ENCODE measurements around the gene SPATA32. TPM values are rescaled to one million over a fixed set of nuclear protein-coding genes. Genes with fewer than 3 reads are reported as not detected.

Gene SPATA32
- total and polyA plus RNA-seq, 11 donors, result not detected

- peaks cover 0 to 68% (median 46%) of the 10 kb centered on the region in 12 donors for H3K4me1 ChIP-seq
- no peaks in the 10 kb centered on the region for H3K27me3 ChIP-seq
- H3K9me3 ChIP-seq, result no peaks in the 10 kb centered on the region
- intact Hi-C loops (cut with DNase I), result loop anchor here in 7 of 10 donors (2.0 to 5.0 kb wide), 6 partner anchors 32 to 105 kb away; partner anchors contain the start of genes MAP3K14 (in 5 of the 7) and FMNL1 (in 1 of the 7)
- peaks cover 0 to 54% (median 37%) of the 10 kb centered on the region in 9 donors for H3K36me3 ChIP-seq
- peak overlapping the region in 10 of 12 donors; percentile 8 to 89 (median 54) for H3K27ac ChIP-seq
- no peak overlapping the region for H3K4me3 ChIP-seq
- ATAC-seq (peak; percentile 39 to 62 (median 44)), DNase-seq (peak in 2 of 5 donors; percentile 73 to 79)
- WGBS, 4 donors, result 46 to 58% (median 54%) methylated on average over 3 of the region's 3 CpGs
- no peak for TF ChIP-seq POLR2A (IDR thresholded peaks at IDR 0.05)
- TF ChIP-seq CTCF (IDR thresholded peaks at IDR 0.05), result no peak
These were observed 18.0 kb upstream of the SPATA32 start for GRCh38 chr17:45279898-45280297.

DNA sequence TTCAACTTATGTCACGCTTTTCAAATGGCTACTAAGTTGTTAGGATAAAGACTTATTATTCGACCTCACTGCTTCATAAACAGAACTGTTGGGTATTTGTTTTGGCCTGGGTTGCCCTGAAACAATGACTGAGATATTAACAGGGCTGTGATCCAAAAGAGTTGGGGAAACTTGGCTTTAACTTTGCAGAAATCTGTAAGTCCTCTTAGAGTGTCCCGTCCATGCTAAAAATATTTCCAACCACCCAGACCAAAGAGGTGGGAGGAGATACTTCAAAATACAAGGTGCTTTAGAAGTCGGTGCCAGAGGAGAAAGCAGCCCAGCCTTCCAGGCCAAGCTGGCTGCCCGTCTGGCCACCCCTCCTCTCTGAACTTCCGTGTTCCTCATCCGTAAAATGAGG is 16.1 kb upstream of the SPATA32 start:
- H3K36me3 ChIP-seq, result peaks cover 0 to 52% (median 33%) of the 10 kb centered on the region in 9 donors
- no peaks in the 10 kb centered on the region for H3K27me3 ChIP-seq
- TF ChIP-seq CTCF (IDR thresholded peaks at IDR 0.05) (no peak), POLR2A (IDR thresholded peaks at IDR 0.05) (no peak)
- intact Hi-C loops (cut with DNase I), result loop anchor here (1.0 to 5.0 kb wide), 7 partner anchors 34 to 107 kb away; partner anchors contain the start of genes MAP3K14 (in 8 of the 10) and FMNL1 (in 1 of the 10)
- no peaks in the 10 kb centered on the region for H3K9me3 ChIP-seq
- peak overlapping the region; percentile 28 to 89 (median 78) for H3K27ac ChIP-seq
- DNase-seq (peak in 2 of 5 donors; percentile 55 to 63), ATAC-seq (peak; percentile 26 to 78 (median 68))
- 4 to 15% (median 10%) methylated on average over 7 of the region's 7 CpGs for whole genome bisulfite sequencing, 4 donors
- peak overlapping the region in 1 of 12 donors; percentile 33 for H3K4me3 ChIP-seq
- H3K4me1 ChIP-seq, result peaks cover 0 to 49% (median 32%) of the 10 kb centered on the region in 12 donors

DNA sequence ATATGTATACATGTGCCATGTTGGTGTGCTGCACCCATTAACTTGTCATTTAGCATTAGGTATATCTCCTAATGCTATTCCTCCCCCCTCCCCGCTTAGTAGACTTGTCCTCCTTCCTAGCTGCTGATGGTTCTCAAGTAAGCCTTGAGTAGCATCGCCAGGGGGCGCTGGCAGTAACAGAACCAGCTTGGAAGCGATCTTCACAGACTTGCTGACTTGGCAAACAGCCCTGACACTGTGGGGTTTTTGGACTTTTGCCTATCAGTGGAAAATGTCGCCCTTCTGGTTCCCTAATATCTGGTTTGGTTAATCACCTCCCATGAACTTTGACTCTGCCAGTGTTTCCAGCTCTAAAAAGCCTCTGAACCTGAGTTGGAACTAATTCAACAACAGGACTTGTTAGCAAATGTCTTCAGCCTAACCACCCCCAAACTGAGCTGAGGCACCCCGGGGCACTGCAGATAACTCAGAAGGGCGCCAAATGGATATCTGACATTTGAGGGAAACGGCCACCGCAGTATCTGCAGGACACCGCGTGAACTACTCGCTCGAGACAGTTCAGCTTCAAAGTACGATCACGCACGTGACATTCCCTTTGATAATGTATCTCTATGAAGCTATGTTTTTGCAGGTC is 15.4 kb upstream of the SPATA32 start:
- peak; percentile 90 to 97 (median 93) for DNase-seq

More for the DNA sequence above, 15.4 kb upstream of the SPATA32 start:
- 7 to 15% (median 11%) methylated on average over 15 to 16 of the region's 16 CpGs for WGBS, 4 donors
- TF ChIP-seq CTCF (IDR thresholded peaks at IDR 0.05) (peak; percentile 72 to 87 (median 82)), POLR2A (IDR thresholded peaks at IDR 0.05) (peak in 1 of 2 donors; percentile 25)
- H3K27me3 ChIP-seq, result no peaks in the 10 kb centered on the region
- H3K9me3 ChIP-seq, result no peaks in the 10 kb centered on the region
- peaks cover 0 to 52% (median 33%) of the 10 kb centered on the region in 9 donors for H3K36me3 ChIP-seq
- H3K27ac ChIP-seq, result peak overlapping the region; percentile 28 to 89 (median 78)
- peak overlapping the region in 1 of 12 donors; percentile 33 for H3K4me3 ChIP-seq
- peak; percentile 62 to 76 (median 67) for ATAC-seq
- peaks cover 0 to 43% (median 26%) of the 10 kb centered on the region in 12 donors for H3K4me1 ChIP-seq
- intact Hi-C loops (cut with DNase I), result loop anchor here in 9 of 10 donors (1.0 to 5.0 kb wide), 7 partner anchors 35 to 108 kb away; partner anchors contain the start of genes MAP3K14 (in 5 of the 9) and FMNL1 (in 1 of the 9)
